ENCODE data around the gene CRIM1. TPM values are rescaled to one million over a fixed set of nuclear protein-coding genes. Genes with fewer than 3 reads are reported as not detected.

CRIM1 gene
- total RNA-seq, 1 donor from 2014 or later, result 60.4 TPM

- Histone ChIP-seq H3K9me3 (no peaks in the 10 kb centered on the region), H3K4me1 (peaks cover 16% of the 10 kb centered on the region), H3K27me3 (no peaks in the 10 kb centered on the region), H3K4me3 (no peak overlapping the region), H3K27ac (no peak overlapping the region), H3K36me3 (no peaks in the 10 kb centered on the region)
- DNase-seq (ENCODE audit: extremely low spot score in 2 of 2), result no peak
- intact Hi-C loops (cut with DNase I), result no loop called here
- TF ChIP-seq POLR2AphosphoS5 (IDR thresholded peaks at IDR 0.05; ENCODE audit: insufficient read depth in 1 of 2, low read depth in 1 of 2) (no peak), POLR2A (IDR thresholded peaks at IDR 0.05) (no peak), CTCF (IDR thresholded peaks at IDR 0.05) (no peak)
These were observed 29.3 kb upstream of the CRIM1 start for GRCh38 chr2:36326286-36326685.

GRCh38 chr2:36329251-36329650 lies 26.3 kb upstream of the CRIM1 start:
- no peaks in the 10 kb centered on the region for H3K36me3 ChIP-seq
- TF ChIP-seq POLR2A (IDR thresholded peaks at IDR 0.05) (no peak), CTCF (IDR thresholded peaks at IDR 0.05) (no peak), POLR2AphosphoS5 (IDR thresholded peaks at IDR 0.05; ENCODE audit: insufficient read depth in 1 of 2, low read depth in 1 of 2) (no peak)
- H3K4me3 ChIP-seq, result no peak overlapping the region
- no peaks in the 10 kb centered on the region for H3K9me3 ChIP-seq
- intact Hi-C loops (cut with DNase I), result no loop called here
- no peaks in the 10 kb centered on the region for H3K27me3 ChIP-seq
- peaks cover 21% of the 10 kb centered on the region for H3K4me1 ChIP-seq
- no peak overlapping the region for H3K27ac ChIP-seq
- DNase-seq (ENCODE audit: extremely low spot score in 2 of 2), result no peak

- Histone ChIP-seq H3K4me1 (peaks cover 21% of the 10 kb centered on the region), H3K27ac (no peak overlapping the region), H3K9me3 (no peaks in the 10 kb centered on the region), H3K27me3 (no peaks in the 10 kb centered on the region), H3K4me3 (no peak overlapping the region), H3K36me3 (no peaks in the 10 kb centered on the region)
- intact Hi-C loops (cut with DNase I), result no loop called here
- DNase-seq (ENCODE audit: extremely low spot score in 2 of 2), result no peak
- TF ChIP-seq POLR2A (IDR thresholded peaks at IDR 0.05) (no peak), CTCF (IDR thresholded peaks at IDR 0.05) (no peak), POLR2AphosphoS5 (IDR thresholded peaks at IDR 0.05; ENCODE audit: insufficient read depth in 1 of 2, low read depth in 1 of 2) (no peak)
These were observed 25.7 kb upstream of the CRIM1 start for GRCh38 chr2:36329746-36330472.

GRCh38 chr2:36330473-36331395 lies 24.8 kb upstream of the CRIM1 start:
- DNase-seq (ENCODE audit: extremely low spot score in 2 of 2), result no peak
- TF ChIP-seq POLR2A (IDR thresholded peaks at IDR 0.05) (no peak), CTCF (IDR thresholded peaks at IDR 0.05) (no peak), POLR2AphosphoS5 (IDR thresholded peaks at IDR 0.05; ENCODE audit: insufficient read depth in 1 of 2, low read depth in 1 of 2) (no peak)

More at GRCh38 chr2:36330473-36331395, 24.8 kb upstream of the CRIM1 start:
- intact Hi-C loops (cut with DNase I), result no loop called here
- Histone ChIP-seq H3K27me3 (no peaks in the 10 kb centered on the region), H3K27ac (no peak overlapping the region), H3K4me3 (no peak overlapping the region), H3K9me3 (no peaks in the 10 kb centered on the region), H3K36me3 (no peaks in the 10 kb centered on the region), H3K4me1 (peaks cover 21% of the 10 kb centered on the region)

All from vagina (tissue), 2 donors.